GM19043 (cell line): Measurements from ENCODE around the gene CRELD1.
"Not testable (repeated sequence)": the region's sequence is repeated elsewhere in the genome, so short reads cannot be mapped to it uniquely, and the experiment has no call there.

Experiments
- ATAC-seq: cut with Tn5 transposase; IDR thresholded peaks from one replicate; pipeline ENCODE4 v1.9.1; 2021; ENCODE audit warnings: low read depth; ENCODE audit not compliant: unreplicated experiment

The CRELD1 gene

GRCh38 chr3:9932843-9933560 is 632 bp upstream of the CRELD1 start:
- ATAC-seq, result peak; percentile 47

DNA sequence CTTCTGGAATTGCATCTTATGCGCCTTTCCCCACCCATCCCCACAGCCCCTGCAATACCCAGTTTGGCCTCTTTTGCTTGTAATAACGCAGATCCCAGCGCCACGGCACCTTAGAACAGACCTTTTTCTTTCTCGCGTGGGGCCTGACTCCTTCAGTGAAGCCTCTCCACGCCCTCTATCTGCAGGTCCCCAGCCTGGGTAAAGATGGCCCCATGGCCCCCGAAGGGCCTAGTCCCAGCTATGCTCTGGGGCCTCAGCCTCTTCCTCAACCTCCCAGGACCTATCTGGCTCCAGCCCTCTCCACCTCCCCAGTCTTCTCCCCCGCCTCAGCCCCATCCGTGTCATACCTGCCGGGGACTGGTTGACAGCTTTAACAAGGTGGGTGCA is 594 bp downstream of the CRELD1 start:
- no peak for ATAC-seq

DNA sequence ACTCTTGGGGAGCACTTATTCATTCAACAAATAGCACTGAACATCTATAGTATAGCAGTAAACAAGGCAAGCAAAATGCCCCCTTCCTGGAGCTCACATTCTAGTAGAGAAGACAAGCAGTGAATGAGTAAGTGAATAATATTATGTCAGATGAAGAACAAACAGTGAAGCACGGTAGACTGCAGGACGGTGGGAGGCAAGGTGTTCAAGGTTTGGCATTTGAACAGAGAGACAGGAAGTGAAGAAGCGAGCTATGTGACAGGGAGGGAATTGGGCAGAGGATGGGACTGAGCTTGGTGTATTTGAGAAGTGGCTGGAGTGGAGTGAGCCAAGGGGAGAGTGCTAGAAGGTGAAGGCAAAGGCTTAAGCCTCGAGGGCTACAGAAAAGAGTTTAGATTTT is 1.4 kb downstream of the CRELD1 start:
- ATAC-seq, result no peak

DNA sequence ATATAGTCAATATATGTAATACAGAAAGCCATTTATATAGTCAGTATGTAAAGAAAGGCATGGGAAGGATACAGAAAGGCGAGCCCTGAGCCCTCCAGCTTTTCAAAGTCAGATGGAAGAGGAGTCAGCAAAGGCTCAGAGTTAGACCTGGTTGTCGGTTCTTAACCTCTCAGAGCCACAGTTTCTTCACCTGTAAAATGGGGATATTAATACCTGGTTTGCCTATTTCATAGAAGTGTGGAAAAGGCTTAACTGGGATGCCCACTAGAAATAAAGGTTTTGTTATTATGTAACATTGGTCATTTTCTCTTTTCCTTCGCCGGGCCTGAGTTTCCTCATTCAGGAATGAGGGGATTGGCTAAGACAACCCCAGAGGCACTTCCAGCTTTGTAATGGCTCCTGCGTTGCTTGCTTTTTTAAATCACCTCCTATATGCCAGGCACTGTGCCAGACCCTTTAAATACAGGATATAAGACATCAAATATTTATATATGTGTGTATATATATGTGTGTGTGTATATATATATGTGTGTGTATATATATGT is 2.4 kb downstream of the CRELD1 start:
- no peak for ATAC-seq

DNA sequence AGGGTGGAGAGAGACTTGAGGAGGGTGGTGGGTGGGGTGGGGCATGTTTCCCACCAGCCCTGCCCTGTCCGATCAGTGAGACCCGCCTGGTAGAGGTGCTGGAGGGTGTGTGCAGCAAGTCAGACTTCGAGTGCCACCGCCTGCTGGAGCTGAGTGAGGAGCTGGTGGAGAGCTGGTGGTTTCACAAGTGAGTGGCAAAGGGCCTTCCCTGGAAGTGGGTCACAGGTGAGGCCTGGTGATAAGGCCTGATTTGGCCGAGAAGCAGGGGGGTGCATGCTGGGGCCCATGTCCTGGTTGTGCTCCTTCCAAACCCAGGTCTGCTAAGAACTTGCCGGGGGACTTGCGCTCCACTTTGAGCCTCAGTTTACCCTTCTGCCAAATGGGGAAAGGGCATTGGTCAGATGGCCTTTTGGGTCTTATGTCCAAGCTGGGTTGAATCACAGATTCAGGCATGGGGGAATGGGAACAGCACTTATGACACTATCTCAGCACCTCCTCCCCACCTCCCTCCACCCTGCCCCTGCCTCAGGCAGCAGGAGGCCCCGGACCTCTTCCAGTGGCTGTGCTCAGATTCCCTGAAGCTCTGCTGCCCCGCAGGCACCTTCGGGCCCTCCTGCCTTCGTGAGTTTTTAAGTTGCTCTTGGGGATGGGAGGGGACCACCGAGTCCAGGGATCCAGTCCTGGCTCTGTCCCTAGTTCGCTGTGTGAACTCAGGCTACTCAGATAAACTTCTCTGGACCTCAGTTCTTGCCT is 4.0 kb downstream of the CRELD1 start:
- no peak for ATAC-seq

GRCh38 chr3:9938966-9939365 is 5.3 kb downstream of the CRELD1 start:
- no peak for ATAC-seq

DNA sequence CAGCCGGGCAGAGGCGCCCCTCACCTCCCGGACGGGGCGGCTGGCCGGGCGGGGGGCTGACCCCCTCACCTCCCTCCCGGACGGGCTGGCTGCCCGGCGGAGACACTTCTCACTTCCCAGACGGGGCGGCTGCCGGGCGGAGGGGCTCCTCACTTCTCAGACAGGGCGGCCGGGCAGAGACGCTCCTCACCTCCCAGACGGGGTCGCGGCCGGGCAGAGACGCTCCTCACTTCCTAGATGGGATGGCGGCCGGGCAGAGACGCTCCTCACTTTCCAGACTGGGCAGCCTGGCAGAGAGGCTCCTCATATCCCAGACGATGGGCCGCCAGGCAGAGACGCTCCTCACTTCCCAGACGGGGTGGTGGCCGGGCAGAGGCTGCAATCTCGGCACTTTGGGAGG is 6.3 kb downstream of the CRELD1 start:
- not testable (repeated sequence) for ATAC-seq

GRCh38 chr3:9940746-9941145 is 7.1 kb downstream of the CRELD1 start:
- ATAC-seq, result no peak

DNA sequence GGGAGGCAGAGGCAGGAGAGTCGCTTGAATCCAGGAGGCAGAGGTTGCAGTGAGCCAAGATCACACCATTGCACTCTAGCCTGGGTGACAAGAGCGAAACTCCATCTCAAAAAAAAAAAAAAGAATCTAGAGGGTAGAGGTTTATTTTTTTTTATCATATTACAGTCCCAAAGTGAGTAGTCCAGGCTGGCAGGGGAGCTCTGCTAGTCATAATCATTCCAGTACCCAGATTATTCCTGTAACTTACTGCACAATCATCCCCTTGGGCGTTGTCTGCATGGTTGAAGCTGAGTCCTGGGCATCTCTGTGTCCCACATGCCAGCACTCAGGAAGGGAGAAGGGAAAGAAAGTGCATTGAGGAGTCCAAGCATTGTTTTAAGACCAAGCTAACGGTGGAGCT is 8.5 kb downstream of the CRELD1 start:
- ATAC-seq, result no peak

DNA sequence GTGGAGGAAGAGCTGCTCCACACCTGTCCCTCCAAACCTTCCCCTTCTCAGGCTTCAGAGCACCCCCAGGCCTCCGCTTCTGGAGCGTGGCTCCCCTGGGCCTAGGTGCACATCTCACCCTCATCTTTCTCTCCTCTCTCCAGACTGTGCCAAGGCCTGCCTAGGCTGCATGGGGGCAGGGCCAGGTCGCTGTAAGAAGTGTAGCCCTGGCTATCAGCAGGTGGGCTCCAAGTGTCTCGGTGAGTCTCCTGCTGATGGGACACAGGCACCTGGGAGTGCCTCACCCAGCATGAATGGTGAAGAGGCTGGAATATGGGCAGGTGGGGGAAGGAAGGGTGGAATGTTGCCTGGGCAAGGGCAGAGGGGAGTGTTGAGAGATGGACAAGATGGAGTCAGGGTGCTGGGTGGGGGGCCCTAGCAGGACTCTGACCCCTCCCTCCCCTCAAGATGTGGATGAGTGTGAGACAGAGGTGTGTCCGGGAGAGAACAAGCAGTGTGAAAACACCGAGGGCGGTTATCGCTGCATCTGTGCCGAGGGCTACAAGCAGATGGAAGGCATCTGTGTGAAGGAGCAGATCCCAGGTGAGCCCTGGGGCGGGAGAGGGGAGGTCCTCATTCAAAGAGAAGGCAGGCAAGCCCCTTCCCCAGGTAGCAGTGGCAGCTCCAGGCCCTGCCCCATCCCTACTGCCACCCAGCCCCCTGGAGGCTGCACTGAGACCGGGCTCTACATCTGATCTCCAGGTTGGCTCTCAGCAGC is 9.5 kb downstream of the CRELD1 start:
- ATAC-seq, result no peak

DNA sequence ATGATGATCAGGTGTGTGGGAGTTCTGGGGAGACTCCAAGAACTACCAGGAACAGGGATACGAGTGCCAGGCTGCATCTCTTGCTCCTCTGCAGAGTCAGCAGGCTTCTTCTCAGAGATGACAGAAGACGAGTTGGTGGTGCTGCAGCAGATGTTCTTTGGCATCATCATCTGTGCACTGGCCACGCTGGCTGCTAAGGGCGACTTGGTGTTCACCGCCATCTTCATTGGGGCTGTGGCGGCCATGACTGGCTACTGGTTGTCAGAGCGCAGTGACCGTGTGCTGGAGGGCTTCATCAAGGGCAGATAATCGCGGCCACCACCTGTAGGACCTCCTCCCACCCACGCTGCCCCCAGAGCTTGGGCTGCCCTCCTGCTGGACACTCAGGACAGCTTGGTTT is 10.6 kb downstream of the CRELD1 start:
- no peak for ATAC-seq

DNA sequence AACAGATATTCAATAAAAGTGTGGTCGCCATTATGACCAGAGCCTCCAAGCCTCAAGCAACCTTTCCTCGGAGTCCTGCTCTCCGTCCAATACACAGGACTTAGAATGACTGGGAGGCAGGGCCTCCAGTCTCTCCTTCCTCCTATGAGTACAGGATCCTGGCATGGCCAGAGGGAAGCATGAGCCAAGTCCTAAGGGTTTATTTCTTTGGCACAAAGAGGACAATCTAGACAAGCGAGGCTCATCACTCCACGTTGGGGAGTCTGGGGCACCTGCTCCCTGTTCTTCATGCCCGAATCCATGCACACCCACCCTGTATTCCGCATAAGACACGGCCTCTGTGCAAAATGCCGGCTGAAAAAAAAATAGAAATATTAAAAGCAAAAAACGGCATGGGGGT is 11.7 kb downstream of the CRELD1 start:
- no peak for ATAC-seq

DNA sequence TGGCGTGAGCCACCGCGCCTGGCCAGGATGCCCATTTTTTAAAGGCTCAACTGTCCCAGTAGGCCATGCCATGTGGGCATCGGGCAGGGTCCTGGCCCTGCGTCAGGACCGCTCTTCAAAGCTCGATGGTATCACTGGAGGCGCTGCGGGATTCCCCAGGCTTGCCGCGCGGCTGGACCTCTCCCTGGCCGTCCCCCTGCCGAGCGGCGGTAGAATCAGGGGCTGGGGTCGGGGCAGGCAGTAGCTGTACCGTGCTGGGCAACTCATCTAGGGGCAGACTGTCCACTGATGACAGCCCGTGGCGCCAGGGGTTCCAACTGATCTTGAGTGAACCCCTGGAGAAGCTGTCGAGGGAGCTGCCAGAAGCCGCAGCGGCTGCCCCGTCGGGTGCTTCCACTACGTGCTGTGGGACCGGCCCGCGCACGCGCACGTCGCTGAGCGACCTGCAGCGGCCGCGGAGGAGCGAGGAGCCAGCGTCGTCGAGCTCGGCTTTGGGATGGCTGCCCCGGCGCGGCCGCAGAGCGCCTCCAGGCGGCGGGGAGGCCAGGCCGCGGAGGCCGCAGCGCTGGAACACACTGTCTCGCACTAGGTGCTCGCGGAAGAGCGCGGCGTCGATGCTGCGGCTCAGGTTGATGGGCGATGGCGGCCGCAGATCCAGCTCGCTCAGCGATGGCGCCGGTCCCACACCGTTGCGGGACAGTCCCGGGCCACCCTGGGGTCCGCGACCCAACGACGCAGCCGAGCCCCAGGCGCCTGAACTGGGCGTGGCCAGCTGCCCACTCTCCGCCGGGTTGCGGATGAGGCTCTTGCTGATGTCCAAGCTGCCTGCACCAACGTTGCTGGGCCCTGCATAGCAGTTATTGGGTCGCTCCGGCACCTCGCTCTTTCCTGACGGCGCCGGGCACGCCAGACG is 12.7 kb downstream of the CRELD1 start:
- ATAC-seq, result peak; percentile 64

- no peak for ATAC-seq
These were observed 13.7 kb downstream of the CRELD1 start for GRCh38 chr3:9947025-9947995.

GRCh38 chr3:9948586-9948985 is 15.0 kb downstream of the CRELD1 start:
- ATAC-seq, result no peak

- no peak for ATAC-seq
These were observed 15.5 kb downstream of the CRELD1 start for GRCh38 chr3:9949115-9949514.

DNA sequence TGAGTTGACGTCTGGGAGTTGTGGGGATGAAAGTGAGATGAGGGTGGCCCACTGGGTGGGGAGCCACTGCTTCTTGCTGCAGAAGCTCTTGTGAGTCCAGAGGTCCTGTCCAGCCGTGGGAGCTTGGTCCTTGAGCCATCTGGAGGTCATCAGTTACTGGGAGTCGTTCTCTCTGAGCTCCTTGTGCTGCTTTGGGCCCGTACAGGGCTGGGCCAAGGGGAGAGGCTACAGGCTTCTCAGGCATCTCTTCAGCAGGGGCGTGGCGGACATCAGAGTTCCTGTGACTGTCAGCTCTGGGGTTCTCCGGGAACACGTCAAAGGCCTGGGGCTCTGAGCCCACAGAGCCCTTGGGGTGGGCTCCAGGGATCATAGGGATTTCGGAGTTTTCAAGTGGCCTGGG is 16.0 kb downstream of the CRELD1 start:
- ATAC-seq, result no peak

- no peak for ATAC-seq
These were observed 17.5 kb downstream of the CRELD1 start for GRCh38 chr3:9951126-9951525.

DNA sequence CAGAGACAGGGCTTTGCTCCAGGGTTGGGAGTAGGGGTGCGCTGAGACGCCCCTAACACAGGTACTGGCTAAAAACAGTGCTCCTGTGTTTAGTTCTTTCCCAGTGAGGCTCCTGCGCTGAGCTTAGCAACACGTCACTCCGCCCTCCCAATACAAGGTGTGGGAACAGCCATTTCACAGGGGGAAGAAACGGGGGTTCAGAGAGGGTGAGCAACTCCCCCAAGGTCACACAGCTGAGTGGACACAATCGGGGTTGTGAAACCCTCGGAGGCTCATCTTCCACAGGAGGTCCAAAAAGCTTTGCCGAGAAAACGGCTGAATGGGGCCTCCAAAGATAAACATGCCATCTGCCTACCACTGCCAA is 17.9 kb downstream of the CRELD1 start:
- ATAC-seq, result no peak
